Panc1 (cell line): ENCODE data around the gene NOXO1. TPM values are rescaled to one million over a fixed set of nuclear protein-coding genes. Genes with fewer than 3 reads are reported as not detected.
A peak's percentile ranks its signal among the peaks of the same experiment; 100 is the strongest.

Experiments
- ATAC-seq: fragments of 200-7000 bp; cut with Tn5 transposase; 2 replicates; pipeline ENCODE4 v1.9.1; 2020; ENCODE audit warnings: mild to moderate bottlenecking, moderate library complexity
- BruUV-seq: library from RNA; stranded (reverse); fragments of 400-500 nt; replicated peaks from 2 replicates; lab custom pipeline; 2021; lab: Mats Ljungman, UMichigan
- CTCF ChIA-PET: fragments of 300-600 bp; sonication (Branson Sonifier 250); formaldehyde crosslinking; loops from one replicate; lab custom pipeline; 2022; ENCODE audit warnings: antibody characterized with exemption; lab: Charles Lee
- POLR2A ChIA-PET: fragments of 300-600 bp; sonication (Branson Sonifier 250); formaldehyde crosslinking; loops from one replicate; lab custom pipeline; 2022; ENCODE audit warnings: antibody characterized with exemption; lab: Charles Lee
- DNase-seq: peaks from one replicate; pipeline ENCODE4 v3.0.0-alpha.2; 2010; ENCODE audit warnings: low read depth, low spot score
- H3K27ac ChIP-seq: 2 replicates; pipeline ENCODE4 v1.5.1; 2011; ENCODE audit warnings: mild to moderate bottlenecking, low read length, inconsistent platforms
- H3K27me3 ChIP-seq: fragments of 200-500 bp; sonication (Bioruptor generic); 2 replicates; pipeline ENCODE4 v1.6.0; 2014; ENCODE audit warnings: low read length, inconsistent platforms; ENCODE audit not compliant: control insufficient read depth, insufficient read depth
- H3K36me3 ChIP-seq: fragments of 200-500 bp; sonication (Bioruptor generic); 2 replicates; pipeline ENCODE4 v1.5.1; 2014; ENCODE audit warnings: inconsistent platforms, mild to moderate bottlenecking, low read length, moderate library complexity; ENCODE audit not compliant: control insufficient read depth, insufficient read depth
- H3K4me1 ChIP-seq: 2 replicates; pipeline ENCODE4 v1.5.1; 2011; ENCODE audit warnings: inconsistent platforms, mild to moderate bottlenecking, low read length, moderate library complexity; ENCODE audit not compliant: control insufficient read depth, insufficient read depth
- H3K4me3 ChIP-seq, 2 experiments: 2 replicates each; pipeline ENCODE4 v1.5.1; 2011 to 2012; ENCODE audit warnings: low read depth in 2 of 2, low read length in 2 of 2, mild to moderate bottlenecking in 2 of 2, inconsistent platforms in 1 of 2, moderate library complexity in 1 of 2
- H3K9me3 ChIP-seq: fragments of 200-500 bp; sonication (Bioruptor generic); 2 replicates; pipeline ENCODE4 v1.5.1; 2014; ENCODE audit warnings: low read depth, mild to moderate bottlenecking, inconsistent platforms, low read length, moderate library complexity; ENCODE audit not compliant: control insufficient read depth, insufficient read depth
- CTCF ChIP-seq: fragments of 450-650 bp; IDR thresholded peaks from 2 replicates; pipeline ENCODE4 v1.5.1; 2017; ENCODE audit warnings: mild to moderate bottlenecking
- POLR2AphosphoS5 ChIP-seq: IDR thresholded peaks from 2 replicates; pipeline ENCODE4 v1.6.1; 2012; ENCODE audit warnings: mild to moderate bottlenecking, low read depth, low read length, moderate library complexity
- REST ChIP-seq, 2 experiments: IDR thresholded peaks; 2 replicates each; pipeline ENCODE4 v1.6.1; 2011 to 2012; ENCODE audit warnings: low read depth in 2 of 2, control low read depth in 1 of 2, low read length in 1 of 2, mild to moderate bottlenecking in 1 of 2, moderate library complexity in 1 of 2; ENCODE audit not compliant: insufficient read depth in 1 of 2
- SIN3A ChIP-seq: IDR thresholded peaks from 2 replicates; pipeline ENCODE4 v1.6.1; 2012; ENCODE audit warnings: low read depth, mild to moderate bottlenecking, low read length, moderate library complexity, borderline replicate concordance; ENCODE audit not compliant: insufficient read depth
- TCF7L2 ChIP-seq: IDR thresholded peaks from 2 replicates; pipeline ENCODE4 v1.6.1; 2011; ENCODE audit warnings: mild to moderate bottlenecking, low read depth, low read length, inconsistent platforms
- in situ Hi-C: cut with HindIII; loops from 2 replicates; pipeline ENCODE4 v1.10.0; 2016; ENCODE audit warnings: low sequenced_read_pairs, low pct_unique_long_range_greater_than_20kb
- intact Hi-C: fragments of 100-400 bp; cut with micrococcal nuclease; formaldehyde crosslinking; loops from one replicate; pipeline ENCODE4 v1.10.0; 2022; ENCODE audit not compliant: unreplicated experiment
- total RNA-seq: library from RNA; stranded (reverse); gene quantifications from one replicate; pipeline ENCODE4 v1.2.1, GENCODE V29; 2021; ENCODE audit not compliant: unreplicated experiment

NOXO1 gene
- total RNA-seq, 1 experiment from 2014 or later = 4.0 TPM

GRCh38 chr16:1950047-1950446 lies 31.2 kb downstream of the NOXO1 start:
- no peaks in the 10 kb centered on the region for H3K4me1 ChIP-seq
- no peak for TF ChIP-seq CTCF
- no peak for TF ChIP-seq SIN3A
- TF ChIP-seq REST (IDR thresholded peaks at IDR 0.05; ENCODE audit: insufficient read depth in 1 of 2, low read depth in 2 of 2, low read length in 1 of 2) = no peak
- TF ChIP-seq TCF7L2 = no peak
- no peak for TF ChIP-seq POLR2AphosphoS5
- no TSS peak for BruUV-seq
- POLR2A ChIA-PET = no interaction called here
- in situ Hi-C loops = no loop called here
- H3K9me3 ChIP-seq = no peaks in the 10 kb centered on the region
- H3K27me3 ChIP-seq = no peaks in the 10 kb centered on the region
- no peaks in the 10 kb centered on the region for H3K36me3 ChIP-seq
- CTCF ChIA-PET = no interaction called here
- no peak overlapping the region for H3K27ac ChIP-seq
- H3K4me3 ChIP-seq = no peak overlapping the region
- intact Hi-C loops = no loop called here
- DNase-seq (no peak), ATAC-seq (peak; percentile 58)

- BruUV-seq = no TSS peak
- DNase-seq = no peak
- in situ Hi-C loops = no loop called here
Observed at GRCh38 chr16:1949507-1949906, 31.8 kb downstream of the NOXO1 start.

More at GRCh38 chr16:1949507-1949906, 31.8 kb downstream of the NOXO1 start:
- CTCF ChIA-PET = no interaction called here
- Histone ChIP-seq H3K27me3 (no peaks in the 10 kb centered on the region), H3K36me3 (no peaks in the 10 kb centered on the region), H3K4me3 (no peak overlapping the region), H3K9me3 (no peaks in the 10 kb centered on the region), H3K4me1 (no peaks in the 10 kb centered on the region), H3K27ac (no peak overlapping the region)
- POLR2A ChIA-PET = no interaction called here
- TF ChIP-seq POLR2AphosphoS5 (no peak), CTCF (no peak), REST (IDR thresholded peaks at IDR 0.05; ENCODE audit: insufficient read depth in 1 of 2, low read depth in 2 of 2, low read length in 1 of 2) (no peak), TCF7L2 (no peak), SIN3A (no peak)
- no peak for ATAC-seq
- intact Hi-C loops = no loop called here
